Measurements from ENCODE around the gene DEPDC7.
"Not testable (repeated sequence)": the region's sequence is repeated elsewhere in the genome, so short reads cannot be mapped to it uniquely, and the experiment has no call there.

DEPDC7 gene

DNA sequence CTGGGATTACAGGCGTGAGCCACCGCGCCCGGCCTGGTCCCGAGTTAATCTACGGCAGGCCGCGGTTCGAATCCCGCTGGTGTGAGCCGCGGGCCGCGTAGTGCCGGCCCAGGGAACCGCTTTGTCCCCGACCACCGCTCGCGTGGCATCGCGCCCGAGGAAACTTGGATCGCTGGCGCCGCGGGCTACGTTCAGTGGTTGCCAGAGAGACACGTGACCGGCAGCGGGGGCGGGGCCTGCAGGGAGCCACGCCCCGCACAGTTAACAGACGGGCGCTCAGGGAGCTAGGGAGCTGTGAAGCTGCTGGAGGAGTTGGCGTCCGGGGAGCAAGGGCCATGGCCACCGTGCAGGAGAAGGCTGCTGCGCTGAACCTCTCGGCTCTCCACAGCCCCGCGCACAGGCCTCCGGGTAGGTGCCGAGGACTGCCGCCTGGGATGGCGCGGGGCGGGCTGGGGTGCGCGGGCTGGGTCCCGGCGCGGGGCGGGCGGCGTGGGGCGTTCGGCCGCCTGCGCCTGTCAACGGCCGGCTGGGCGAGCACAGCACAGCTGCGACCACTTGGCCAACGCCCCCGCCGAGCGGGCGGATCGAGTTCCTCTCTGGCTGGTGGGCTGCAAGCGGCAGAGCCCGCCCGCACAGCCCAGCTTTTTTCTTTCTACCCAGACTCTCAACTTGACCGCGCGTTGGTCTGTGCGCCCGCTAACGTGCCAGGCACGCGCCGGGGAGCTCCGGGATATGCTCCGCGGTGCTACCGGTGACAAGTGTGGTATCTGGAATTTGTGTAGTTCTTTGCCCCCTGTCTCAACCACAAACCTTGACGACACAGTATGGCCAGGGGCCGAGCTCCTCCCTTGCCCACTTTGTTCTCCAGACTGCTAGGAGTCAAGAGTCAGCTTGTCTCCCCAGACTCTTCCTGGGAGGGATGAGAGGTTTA, at the start of gene DEPDC7:
Gene DEPDC7, plus strand, starts transcription at position 258 of the 931 bp plus-strand sequence. Its CDS starts 78 bp downstream, at position 336.
- no peak for FAIRE-seq

DNA sequence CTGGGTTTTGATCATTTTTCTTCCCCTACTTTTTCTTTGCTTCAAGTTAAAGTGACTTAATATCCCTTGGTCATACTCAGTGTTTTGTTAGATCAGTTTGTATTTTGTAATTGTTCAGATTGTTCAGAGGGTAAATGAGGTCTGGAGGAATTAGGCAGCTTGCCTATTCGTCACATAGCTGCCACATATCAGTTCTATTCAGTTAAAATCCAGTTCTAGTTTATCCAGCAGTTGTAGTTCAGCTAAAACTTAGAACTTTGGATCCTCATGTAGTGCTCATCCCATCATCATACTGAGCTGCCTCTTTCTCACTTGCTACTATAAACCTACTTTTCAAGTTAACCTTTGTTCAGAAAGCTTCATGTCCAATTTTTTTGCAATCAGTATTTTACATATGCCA, 47.1 kb upstream of the DEPDC7 start:
- FAIRE-seq, result no peak

DNA sequence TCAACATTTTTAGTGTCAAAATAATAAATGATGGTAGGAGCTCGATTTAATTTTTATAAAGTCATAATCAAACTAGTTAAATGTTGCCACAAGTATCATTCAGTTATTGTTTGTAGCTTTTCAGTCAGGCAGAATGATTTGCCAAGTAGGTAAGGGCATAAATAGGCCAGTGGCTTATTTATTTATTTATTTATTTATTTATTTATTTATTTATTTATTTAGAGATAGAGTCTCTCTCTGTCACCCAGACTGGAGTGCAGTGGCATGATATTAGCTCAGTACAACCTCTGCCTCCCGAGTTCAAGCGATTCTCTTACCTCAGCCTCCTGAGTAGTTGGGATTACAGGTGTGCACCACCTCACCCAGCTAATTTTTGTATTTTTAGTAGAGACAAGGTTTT, 43.4 kb upstream of the DEPDC7 start:
- not testable (repeated sequence) for FAIRE-seq

DNA sequence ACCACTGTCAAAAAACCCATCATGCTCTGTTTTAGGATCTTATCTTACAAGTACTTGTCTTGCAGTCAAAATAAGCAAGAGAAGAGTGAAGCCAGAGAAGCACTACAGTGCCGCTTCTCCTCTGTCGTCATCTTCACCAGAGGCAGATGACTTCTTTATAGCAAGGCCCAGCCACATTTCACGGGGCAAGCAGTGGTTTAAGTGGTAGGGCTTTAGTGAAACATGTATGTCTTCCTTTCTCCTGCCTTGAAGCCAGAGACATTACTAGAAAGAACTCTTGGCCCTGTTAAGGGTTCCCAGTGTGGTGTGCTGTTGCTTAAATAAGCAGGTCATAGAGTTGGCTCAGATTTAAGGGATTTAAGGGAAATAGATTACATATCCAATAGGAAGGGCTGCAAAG, 42.9 kb upstream of the DEPDC7 start:
- FAIRE-seq, result no peak

DNA sequence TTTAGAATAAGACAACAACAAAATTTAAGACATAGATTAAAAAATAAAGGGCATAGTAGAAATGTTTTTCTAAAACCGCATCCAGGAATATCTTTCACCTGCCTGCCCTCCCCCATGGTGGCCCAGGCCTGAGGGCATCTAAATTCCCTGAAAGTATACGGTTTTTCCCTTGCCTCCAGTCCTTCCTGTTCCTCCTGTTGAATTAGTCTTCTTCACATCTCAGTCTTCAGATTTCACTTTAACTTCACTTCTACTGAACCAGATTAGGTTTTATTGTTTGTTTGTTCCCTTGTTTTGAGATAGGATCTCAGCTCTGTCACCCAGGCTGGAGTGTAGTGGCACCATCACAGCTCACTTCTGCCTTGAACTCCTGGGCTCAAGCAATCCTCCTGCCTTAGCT, 33.1 kb upstream of the DEPDC7 start:
- no peak for FAIRE-seq

DNA sequence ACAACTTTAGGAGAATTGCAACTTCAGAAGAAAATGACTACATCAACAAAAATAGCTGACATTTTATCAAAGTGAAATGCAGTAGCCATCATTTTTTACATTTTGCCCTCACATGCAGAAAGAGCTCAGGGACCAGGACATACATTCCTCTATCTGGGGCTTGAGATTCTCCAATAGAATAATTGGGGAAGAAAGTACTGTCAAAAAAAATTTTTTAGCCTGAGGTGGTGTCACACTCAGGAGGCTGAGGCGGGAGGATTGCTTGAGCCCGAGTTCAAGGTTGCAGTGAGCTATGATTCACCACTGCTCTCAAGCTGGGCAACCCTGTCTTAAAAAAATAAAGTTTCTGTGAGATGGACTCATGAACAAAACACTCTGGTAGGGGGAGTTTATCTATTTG, 32.2 kb upstream of the DEPDC7 start:
- FAIRE-seq, result no peak

DNA sequence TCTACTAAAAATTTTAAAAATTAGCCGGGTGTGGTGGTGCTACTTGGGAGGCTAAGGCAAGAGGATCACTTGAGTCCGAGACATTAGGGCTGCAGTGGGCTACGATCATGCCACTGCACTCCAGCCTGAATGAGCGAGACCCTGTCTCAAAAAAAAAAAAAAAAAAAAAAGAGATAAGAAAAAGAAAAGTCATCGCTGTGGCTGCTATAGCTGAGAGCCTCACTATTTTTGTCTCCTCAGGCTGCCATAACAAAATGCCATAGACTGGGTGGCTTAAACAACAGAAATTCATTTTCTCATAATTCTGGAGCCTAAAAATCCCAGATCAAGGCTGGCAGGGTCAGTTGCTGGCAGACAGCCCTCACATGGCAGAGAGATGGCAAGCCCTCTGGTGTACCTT, 30.1 kb upstream of the DEPDC7 start:
- FAIRE-seq, result no peak

DNA sequence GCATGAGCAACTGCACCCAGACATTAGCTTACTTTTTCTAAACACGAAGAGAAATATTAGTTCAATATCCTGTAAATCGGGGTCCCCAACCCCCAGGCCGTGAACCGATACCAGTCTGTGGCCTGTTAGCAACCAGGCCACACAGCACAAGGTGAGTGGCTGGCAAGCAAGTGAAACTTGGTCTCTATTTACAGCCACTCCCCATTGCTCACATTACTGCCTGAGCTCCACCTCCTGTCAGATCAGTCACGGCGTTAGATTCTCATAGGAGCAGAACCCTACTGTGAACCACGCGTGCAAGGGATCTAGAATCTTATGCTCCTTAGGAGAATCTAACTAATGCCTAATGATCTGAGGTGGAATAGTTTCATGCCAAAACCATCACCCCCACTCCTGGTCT, 27.8 kb upstream of the DEPDC7 start:
- FAIRE-seq, result no peak

DNA sequence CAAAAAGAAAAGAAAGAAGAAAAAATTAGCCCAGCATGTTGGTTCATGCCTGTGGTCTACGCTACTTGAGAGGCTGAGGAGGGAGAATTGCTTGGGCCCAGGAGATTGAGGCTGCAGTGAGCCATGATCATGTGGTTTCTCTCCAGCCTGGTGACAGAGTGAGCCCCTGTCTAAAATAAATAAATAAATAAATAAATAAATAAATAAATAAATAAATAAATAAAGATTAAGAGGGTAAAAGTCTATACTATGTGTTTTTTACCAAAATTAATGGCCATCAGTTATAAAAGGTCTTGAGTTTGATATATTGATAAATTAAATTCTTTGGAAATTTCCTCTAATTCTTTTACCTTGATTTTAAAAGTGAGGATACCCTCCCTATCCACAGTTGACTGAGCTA, 25.2 kb upstream of the DEPDC7 start:
- no peak for FAIRE-seq

DNA sequence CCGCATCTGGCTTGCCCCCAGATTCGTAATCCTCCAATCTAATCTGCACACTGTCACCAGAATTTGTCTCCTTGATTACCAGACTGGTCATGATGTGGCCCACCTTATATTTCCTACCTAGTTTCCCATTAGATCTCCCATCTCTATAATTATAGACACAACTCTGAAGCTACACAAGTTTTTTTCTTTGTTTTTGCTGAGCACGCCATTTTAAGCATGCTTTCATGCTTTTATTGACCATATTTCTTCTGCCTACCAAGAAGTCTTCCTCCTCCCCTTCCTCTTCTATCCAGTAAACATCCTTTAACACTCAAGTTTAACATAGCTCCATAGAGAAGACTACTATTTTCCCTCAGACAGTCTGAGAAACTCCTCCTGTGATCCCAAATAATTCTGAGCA, 24.3 kb upstream of the DEPDC7 start:
- no peak for FAIRE-seq

DNA sequence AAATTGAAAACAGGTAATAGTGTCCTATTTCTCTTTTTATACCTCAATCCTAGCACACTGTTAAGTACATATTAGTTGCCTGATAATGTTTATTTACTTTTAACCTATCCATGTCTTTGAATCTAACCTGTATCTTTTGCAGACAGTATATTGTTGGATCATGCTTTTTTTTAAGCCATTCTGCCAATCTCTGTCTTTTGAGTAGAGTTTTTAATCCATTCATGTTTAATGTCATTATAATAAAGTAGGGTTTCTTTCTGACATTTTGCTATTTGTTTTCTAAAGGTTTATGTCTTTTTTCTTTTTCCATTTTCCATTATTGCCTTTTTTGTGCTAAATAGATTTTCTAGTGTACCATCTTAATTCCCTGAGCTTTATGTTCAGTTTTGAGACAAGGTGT, 23.8 kb upstream of the DEPDC7 start:
- FAIRE-seq, result no peak

DNA sequence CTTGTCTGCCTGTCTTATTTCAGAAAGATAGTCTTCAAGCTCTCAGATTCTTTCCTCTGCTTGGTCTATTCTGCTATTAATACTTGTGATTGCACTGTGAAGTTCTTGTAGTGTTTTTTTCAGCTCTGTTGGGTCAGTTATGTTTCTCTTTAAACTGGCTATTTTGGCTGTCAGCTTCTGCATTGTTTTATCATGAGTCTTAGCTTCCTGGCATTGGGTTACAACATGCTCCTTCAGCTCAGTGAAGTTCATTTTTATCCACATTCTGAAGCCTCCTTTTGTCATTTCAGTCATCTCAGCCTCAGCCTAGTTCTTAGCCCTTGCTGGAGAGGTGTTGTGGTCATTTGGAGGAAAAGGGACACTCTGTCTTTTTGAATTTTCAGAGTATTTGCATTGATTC, 15.5 kb upstream of the DEPDC7 start:
- no peak for FAIRE-seq

DNA sequence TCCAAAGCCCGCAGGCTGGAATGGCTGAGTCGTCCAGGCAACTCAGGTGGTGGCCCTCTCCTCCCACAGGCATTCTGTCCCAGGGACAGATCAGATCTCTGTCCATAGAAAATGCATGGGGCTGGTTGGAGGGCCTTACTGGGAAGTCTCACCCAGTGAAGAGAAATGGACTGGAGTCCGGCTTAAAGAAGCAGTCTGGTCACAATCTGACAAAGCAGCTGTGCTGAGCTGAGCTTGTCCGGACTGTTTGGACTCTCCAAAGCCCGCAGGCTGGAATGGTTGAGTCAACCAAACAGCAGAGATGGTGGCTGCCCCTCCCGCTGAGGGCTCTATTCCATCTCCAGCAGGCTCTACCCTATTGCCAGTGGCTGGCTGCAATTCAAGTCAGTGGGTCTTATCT, 14.4 kb upstream of the DEPDC7 start:
- no peak for FAIRE-seq

DNA sequence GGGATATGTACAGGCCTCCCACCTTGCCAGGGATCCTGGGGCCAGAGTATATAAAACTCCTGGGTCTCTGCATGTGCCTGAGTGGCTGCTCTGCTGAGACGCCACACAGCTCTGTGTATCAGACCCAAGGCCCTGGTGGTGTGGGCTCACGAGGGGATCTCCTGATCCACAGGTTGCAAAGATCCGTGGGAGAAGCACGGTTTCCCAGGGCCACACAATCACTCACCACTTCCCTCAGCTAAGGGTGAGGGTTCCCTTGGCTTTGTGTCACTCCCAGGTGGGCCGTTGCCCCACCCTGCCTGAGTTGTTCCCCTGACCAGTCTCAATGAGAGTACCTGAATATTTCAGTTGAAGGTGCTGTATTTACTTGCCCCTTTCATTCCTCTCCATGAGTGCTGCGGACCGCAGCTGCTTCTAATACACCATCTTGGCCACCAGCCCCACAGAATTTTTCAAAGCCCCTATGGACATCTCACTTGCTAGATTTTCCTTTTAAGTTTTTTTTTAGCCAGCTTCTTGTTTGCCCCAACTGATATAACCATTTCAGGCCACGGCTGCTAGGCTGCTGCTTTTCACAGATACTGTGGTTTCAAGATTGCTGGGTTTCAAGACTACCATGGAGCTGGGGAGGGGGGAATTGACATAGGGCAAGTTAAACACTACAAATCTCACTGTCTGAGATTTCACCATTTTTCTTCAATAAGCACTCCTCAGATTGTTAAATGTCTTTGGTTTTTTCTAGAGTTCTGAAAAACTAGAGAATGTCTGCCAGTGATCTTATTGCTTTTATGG, 13.7 kb upstream of the DEPDC7 start:
- FAIRE-seq, result no peak

DNA sequence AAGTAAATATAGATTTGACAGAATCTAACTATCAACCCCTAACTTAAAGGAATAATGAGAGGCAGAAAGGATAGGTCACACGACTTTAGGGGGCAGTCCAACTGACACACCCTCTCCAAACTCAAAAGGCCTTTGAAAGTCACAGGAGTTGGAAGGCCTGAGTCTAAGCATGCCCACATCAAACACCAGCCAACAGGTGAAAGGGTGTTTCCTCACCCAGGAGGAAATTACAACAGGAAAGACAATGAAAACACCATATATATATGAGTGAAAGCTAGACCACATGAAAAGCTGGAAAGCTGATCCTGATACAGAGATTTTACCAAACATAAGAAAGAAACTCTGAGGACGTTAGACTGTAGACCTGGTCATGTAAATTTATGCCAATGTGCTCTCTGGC, 10.5 kb upstream of the DEPDC7 start:
- no peak for FAIRE-seq

DNA sequence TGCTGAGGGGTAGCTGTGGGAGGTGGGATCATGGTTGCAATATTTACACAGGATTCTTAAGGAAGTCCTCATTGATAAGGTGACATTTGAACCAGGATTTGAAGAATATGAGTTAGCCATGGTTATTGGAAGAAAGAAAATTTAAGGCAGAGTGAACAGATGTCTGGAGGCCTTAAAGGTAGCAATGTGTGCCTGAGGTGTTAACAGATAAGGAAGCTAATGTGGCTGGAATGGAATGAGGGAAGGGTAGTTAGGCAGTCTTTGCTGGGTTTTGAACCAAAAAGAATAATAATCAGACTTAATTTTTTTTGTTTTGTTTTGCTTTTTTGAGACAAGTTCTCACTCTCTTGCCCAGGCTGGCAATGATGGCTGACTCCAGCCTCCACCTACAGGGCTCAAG, 9.7 kb upstream of the DEPDC7 start:
- FAIRE-seq, result no peak

DNA sequence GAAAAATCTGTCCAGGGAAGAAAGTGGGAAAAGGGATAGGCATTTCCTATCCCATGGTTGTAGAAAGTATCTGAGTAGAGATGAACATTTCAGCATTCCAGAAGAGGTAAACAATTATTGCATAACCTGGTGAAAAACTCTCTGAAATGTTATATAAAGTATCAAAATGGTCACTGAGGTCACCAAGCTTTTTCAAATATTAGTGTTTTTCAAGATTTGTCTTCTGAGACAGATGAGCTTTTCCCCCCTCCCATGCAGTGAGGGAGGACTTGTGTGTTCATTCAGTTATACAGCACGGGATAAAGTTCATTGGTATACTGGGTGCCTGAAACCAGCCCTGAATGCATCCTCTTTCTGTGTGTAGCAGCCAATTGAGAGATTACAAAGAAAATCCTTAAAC, 1.9 kb upstream of the DEPDC7 start:
- FAIRE-seq, result no peak

DNA sequence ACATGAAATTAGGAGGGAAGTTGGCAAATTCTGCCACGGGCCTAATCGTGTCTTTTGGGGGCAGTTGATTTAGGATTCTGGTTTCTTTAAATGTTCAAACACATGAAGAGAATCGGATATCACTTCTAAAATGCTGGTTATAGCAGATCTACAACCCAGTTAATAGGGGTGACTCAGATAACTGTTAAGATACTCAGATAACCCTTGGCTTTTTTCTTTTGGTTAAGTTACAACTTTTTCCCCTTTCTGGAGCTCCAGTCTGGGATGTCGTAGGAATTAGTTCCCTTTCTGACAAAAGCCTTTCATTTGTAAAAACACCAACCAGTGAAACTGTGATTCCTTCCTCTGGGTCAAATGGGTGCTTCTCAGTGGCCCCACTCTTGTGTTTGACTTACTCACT, 976 bp downstream of the DEPDC7 start:
- FAIRE-seq, result no peak

DNA sequence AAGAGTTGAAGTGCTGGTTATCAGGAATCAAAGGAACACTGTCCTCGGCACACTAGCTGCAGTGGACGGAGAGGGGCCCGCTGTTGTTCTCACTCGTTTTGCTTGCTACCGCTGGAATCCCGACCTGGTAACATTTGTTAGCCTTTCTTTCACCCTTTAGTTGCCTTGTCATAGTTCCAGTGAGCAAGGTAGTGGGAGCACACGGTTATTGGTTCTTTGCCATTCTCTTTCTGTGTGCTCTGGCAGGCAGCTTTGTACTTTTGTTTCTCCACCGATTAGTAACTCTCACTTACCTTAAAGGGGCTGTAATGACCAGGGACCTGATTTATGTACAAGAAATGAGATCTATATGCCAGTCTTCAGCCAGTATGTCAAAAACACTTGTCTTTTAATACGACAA, 1.8 kb downstream of the DEPDC7 start:
- FAIRE-seq, result no peak

DNA sequence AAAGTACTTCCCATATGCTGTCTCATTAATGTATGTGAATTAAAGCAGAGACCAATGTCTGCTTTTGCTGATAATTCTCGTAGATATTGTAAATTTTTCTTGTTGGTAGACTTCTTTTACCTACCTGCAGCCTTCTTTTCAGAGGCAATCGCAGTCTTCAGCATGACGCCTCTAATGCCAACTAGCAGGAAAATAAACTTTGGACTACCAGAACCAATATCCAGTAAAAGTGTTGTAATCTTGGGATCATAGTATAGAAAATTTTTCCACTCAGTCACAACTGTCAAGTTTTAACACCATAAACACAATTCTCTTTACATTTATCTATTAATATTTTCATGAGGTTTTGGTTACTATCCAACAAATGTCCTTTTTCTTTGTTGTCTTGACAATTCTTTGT, 2.3 kb downstream of the DEPDC7 start:
- FAIRE-seq, result no peak

DNA sequence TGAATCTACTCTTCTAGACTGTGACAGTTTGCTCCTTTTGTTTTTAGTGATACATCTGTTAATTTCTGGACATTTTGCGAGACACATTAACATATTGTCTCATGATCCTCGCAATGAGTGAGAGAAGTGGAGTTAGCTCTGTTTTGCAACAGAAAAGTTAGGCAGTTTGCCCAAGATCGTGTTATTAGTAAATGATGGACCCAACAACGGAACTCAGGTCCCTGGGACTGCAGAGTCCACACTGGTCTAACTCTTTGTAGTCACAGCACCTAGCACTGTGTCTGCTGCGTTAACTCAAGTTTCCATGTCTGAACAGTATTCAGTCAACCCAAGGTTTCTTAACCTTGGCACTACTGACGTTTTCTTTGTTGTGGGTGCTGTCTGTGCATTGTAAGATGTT, 3.2 kb downstream of the DEPDC7 start:
- FAIRE-seq, result no peak

DNA sequence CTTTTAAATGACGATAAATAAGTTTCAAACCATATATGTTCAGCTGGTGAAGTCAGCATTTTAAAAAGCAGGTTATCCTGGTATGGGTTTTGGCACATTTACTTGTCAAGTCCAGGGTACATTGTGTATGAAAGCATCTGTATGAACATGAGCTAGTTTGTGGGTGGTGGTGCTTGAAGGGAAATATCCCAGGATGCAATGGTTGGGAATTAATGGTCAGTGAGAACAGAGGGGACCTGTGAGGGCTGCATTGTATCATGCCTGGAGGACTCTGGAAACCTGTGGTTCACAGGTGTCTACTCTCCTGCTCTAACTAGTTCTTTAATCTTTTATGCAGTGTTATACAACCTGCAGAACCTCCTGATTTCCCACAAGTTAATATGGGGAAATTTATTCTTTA, 5.8 kb downstream of the DEPDC7 start:
- no peak for FAIRE-seq

DNA sequence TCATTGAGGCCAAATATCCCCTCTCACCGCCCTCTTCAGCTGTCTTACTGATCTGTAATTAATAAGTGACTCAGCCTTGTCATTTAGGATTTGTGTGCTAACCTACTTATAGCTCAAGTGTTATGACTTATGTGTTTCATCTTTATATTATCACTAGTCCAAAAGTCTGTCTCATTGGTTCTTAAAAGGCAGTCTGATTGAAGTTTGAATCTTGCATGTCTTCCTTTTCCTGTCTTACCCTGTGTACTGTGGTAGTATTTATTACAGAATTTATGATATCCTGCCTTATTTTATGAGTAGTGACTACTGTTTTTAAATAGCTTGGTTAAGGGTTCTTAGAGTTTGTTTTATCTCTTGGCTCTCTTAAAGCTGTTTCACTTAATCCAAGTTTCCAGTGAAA, 6.3 kb downstream of the DEPDC7 start:
- no peak for FAIRE-seq

DNA sequence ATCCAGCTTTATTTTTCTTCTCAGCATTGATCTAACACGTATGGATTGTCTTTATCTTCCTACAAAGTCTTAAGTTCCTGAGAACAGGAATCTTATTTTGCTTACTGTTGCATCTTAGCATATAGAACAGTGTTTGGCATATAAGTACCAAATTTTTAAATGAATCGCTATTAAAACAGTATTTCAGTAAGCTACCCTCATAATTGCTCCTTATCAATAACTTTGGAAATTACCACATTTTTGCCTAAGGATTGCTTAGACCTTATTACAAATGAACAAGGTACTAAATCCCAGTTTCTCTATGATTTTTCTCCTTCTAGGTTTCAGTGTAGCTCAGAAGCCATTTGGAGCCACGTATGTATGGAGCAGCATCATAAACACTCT, 9.7 kb downstream of the DEPDC7 start:
- no peak for FAIRE-seq
